Measurements from ENCODE around the gene CASQ1. TPM values are rescaled to one million over a fixed set of nuclear protein-coding genes. Genes with fewer than 3 reads are reported as not detected.
A peak's percentile ranks its signal among the peaks of the same experiment; 100 is the strongest.

The CASQ1 gene
- total RNA-seq, 1 donor from 2014 or later: 0.27 TPM

- intact Hi-C loops (cut with DNase I): no loop called here
- H3K4me1 ChIP-seq: no peaks in the 10 kb centered on the region
- DNase-seq (no peak), ATAC-seq (no peak)
- no peak overlapping the region for H3K27ac ChIP-seq
- TF ChIP-seq CTCF (IDR thresholded peaks at IDR 0.05): no peak
- no peaks in the 10 kb centered on the region for H3K9me3 ChIP-seq
- no peak overlapping the region for H3K4me3 ChIP-seq
- no peaks in the 10 kb centered on the region for H3K36me3 ChIP-seq
- H3K27me3 ChIP-seq (ENCODE audit: low read depth): no peaks in the 10 kb centered on the region
Measured at GRCh38 chr1:160187407-160187806, 3.0 kb upstream of the CASQ1 start.

GRCh38 chr1:160188341-160188740, 2.0 kb upstream of the CASQ1 start:
- Histone ChIP-seq H3K27ac (no peak overlapping the region), H3K27me3 (ENCODE audit: low read depth) (no peaks in the 10 kb centered on the region), H3K9me3 (no peaks in the 10 kb centered on the region), H3K4me3 (no peak overlapping the region), H3K4me1 (peaks cover 6% of the 10 kb centered on the region), H3K36me3 (no peaks in the 10 kb centered on the region)
- intact Hi-C loops (cut with DNase I): no loop called here
- DNase-seq (no peak), ATAC-seq (no peak)
- no peak for TF ChIP-seq CTCF (IDR thresholded peaks at IDR 0.05)

- Histone ChIP-seq H3K4me1 (peaks cover 9% of the 10 kb centered on the region), H3K27me3 (ENCODE audit: low read depth) (no peaks in the 10 kb centered on the region), H3K27ac (no peak overlapping the region), H3K36me3 (no peaks in the 10 kb centered on the region), H3K9me3 (no peaks in the 10 kb centered on the region), H3K4me3 (no peak overlapping the region)
- ATAC-seq: no peak
- intact Hi-C loops (cut with DNase I): no loop called here
- no peak for TF ChIP-seq CTCF (IDR thresholded peaks at IDR 0.05)
- no peak for DNase-seq
Measured at GRCh38 chr1:160191756-160192155, 1.4 kb downstream of the CASQ1 start.

GRCh38 chr1:160192234-160192633, 1.9 kb downstream of the CASQ1 start:
- intact Hi-C loops (cut with DNase I): no loop called here
- ATAC-seq: no peak

GRCh38 chr1:160193091-160193819, 2.9 kb downstream of the CASQ1 start:
- intact Hi-C loops (cut with DNase I): no loop called here
- Histone ChIP-seq H3K9me3 (no peaks in the 10 kb centered on the region), H3K4me1 (peaks cover 9% of the 10 kb centered on the region), H3K27me3 (ENCODE audit: low read depth) (no peaks in the 10 kb centered on the region), H3K4me3 (no peak overlapping the region), H3K36me3 (no peaks in the 10 kb centered on the region), H3K27ac (no peak overlapping the region)
- DNase-seq (peak; percentile 85), ATAC-seq (peak; percentile 94)
- peak; percentile 94 for TF ChIP-seq CTCF (IDR thresholded peaks at IDR 0.05)

More at GRCh38 chr1:160192234-160192633, 1.9 kb downstream of the CASQ1 start:
- H3K27ac ChIP-seq: no peak overlapping the region
- no peak overlapping the region for H3K4me3 ChIP-seq
- DNase-seq: no peak
- H3K9me3 ChIP-seq: no peaks in the 10 kb centered on the region
- H3K27me3 ChIP-seq (ENCODE audit: low read depth): no peaks in the 10 kb centered on the region
- no peaks in the 10 kb centered on the region for H3K36me3 ChIP-seq
- TF ChIP-seq CTCF (IDR thresholded peaks at IDR 0.05): no peak
- peaks cover 9% of the 10 kb centered on the region for H3K4me1 ChIP-seq
